ENCODE results near the gene NAT8L.

Gene NAT8L

DNA sequence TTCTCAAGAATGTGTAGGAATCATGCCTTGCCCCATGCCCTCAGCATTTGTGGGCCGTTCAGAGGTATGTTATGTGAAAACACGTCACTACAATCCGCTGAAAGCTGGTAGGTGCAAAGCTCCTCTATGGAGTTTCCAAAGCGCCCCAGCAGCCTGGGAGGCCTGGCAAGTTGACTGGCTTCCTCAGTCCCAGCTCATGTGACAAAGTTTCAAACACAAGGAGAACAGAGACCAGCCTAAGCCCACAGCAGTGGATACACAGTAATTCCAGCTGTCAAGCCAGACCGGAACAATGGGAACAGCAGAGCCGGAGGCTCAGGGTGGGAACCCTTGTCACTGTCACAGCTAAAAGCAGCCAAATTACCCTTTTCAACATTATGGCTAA lies 33.5 kb downstream of the NAT8L start:
- Histone ChIP-seq H3K9me2 (replicated peaks; ENCODE audit: insufficient read depth, low read length) (no peaks in the 10 kb centered on the region), H4K20me1 (ENCODE audit: low read depth, low read length) (no peaks in the 10 kb centered on the region), H3F3A (ENCODE audit: insufficient read depth) (no peaks in the 10 kb centered on the region), H3K79me2 (ENCODE audit: insufficient read depth, low read length) (no peaks in the 10 kb centered on the region), H2AFZ (ENCODE audit: low read depth, low read length, severe bottlenecking) (no peak overlapping the region), H3K36me3 (ENCODE audit: low read length) (no peaks in the 10 kb centered on the region), H3K4me2 (ENCODE audit: low read depth, low read length, poor library complexity, severe bottlenecking) (no peak overlapping the region), H3K9ac (ENCODE audit: low read length) (no peak overlapping the region), H3K27me3 (ENCODE audit: low read length) (no peaks in the 10 kb centered on the region), H3K4me3 (ENCODE audit: insufficient read depth, low read length, poor library complexity, severe bottlenecking) (no peak overlapping the region), H3K9me3 (ENCODE audit: insufficient read depth, low read length) (0 out of 2 replicates have a peak, but pooled peaks cover 11% of the 10 kb centered on the region), H3K27ac (ENCODE audit: low read depth, low read length) (no peak overlapping the region)
- TF ChIP-seq, protein P1, sequence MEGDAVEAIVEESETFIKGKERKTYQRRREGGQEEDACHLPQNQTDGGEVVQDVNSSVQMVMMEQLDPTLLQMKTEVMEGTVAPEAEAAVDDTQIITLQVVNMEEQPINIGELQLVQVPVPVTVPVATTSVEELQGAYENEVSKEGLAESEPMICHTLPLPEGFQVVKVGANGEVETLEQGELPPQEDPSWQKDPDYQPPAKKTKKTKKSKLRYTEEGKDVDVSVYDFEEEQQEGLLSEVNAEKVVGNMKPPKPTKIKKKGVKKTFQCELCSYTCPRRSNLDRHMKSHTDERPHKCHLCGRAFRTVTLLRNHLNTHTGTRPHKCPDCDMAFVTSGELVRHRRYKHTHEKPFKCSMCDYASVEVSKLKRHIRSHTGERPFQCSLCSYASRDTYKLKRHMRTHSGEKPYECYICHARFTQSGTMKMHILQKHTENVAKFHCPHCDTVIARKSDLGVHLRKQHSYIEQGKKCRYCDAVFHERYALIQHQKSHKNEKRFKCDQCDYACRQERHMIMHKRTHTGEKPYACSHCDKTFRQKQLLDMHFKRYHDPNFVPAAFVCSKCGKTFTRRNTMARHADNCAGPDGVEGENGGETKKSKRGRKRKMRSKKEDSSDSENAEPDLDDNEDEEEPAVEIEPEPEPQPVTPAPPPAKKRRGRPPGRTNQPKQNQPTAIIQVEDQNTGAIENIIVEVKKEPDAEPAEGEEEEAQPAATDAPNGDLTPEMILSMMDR (IDR thresholded peaks at IDR 0.05; ENCODE audit: insufficient read depth, low read length, poor library complexity, severe bottlenecking): no peak
- no peak for TF ChIP-seq EZH2phosphoT487 (conservative IDR thresholded peaks at IDR 0.05; ENCODE audit: low read length)

DNA sequence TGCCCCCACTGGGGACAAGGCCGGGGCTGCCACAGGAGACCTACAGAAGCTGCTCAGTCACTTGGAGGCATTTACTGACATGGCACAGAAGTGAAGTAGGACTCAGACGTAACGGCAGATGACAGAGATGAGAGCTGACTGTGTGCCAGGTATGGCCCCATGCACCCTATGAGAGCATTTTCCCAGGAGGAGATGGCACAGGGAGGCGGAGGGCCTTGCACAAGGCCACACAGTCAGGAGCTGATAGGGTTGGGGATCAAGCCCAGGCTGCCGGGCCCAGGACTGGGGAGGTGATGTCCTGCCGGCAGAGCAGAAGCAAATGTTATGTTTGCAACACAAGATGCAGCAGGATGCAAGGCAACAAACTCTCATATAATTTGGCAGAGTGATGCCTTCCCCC lies 34.1 kb downstream of the NAT8L start:
- Histone ChIP-seq H3K4me3 (ENCODE audit: insufficient read depth, low read length, poor library complexity, severe bottlenecking) (no peak overlapping the region), H3F3A (ENCODE audit: insufficient read depth) (no peaks in the 10 kb centered on the region), H3K9me2 (replicated peaks; ENCODE audit: insufficient read depth, low read length) (no peaks in the 10 kb centered on the region), H3K9ac (ENCODE audit: low read length) (no peak overlapping the region), H3K36me3 (ENCODE audit: low read length) (no peaks in the 10 kb centered on the region), H3K9me3 (ENCODE audit: insufficient read depth, low read length) (0 out of 2 replicates have a peak, but pooled peaks cover 11% of the 10 kb centered on the region), H2AFZ (ENCODE audit: low read depth, low read length, severe bottlenecking) (no peak overlapping the region), H4K20me1 (ENCODE audit: low read depth, low read length) (no peaks in the 10 kb centered on the region), H3K27ac (ENCODE audit: low read depth, low read length) (no peak overlapping the region), H3K79me2 (ENCODE audit: insufficient read depth, low read length) (no peaks in the 10 kb centered on the region), H3K27me3 (ENCODE audit: low read length) (no peaks in the 10 kb centered on the region), H3K4me2 (ENCODE audit: low read depth, low read length, poor library complexity, severe bottlenecking) (no peak overlapping the region)
- TF ChIP-seq, protein P1 (IDR thresholded peaks at IDR 0.05; ENCODE audit: insufficient read depth, low read length, poor library complexity, severe bottlenecking): no peak
- no peak for TF ChIP-seq EZH2phosphoT487 (conservative IDR thresholded peaks at IDR 0.05; ENCODE audit: low read length)

DNA sequence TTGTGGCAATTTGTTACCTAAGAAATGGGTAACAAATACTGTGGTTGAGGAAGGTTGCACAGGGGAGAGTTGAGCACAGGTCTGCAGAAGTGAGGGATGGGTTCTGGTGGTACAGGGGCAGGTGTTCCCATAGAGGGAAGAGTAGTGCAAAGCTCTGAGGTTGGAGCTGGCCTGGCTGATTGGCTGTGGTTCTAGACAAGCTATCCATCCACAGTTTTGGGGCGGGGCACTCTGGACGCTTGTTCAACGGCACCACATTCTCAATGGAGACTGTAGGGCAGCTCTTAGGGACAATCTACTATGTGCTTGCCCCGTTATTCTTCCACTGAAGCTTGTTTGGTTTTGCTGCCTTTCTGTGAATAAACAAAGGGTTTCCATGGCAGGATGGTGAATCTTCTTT lies 35.4 kb downstream of the NAT8L start:
- Histone ChIP-seq H3K4me2 (ENCODE audit: low read depth, low read length, poor library complexity, severe bottlenecking) (no peak overlapping the region), H3K27me3 (ENCODE audit: low read length) (no peaks in the 10 kb centered on the region), H4K20me1 (ENCODE audit: low read depth, low read length) (no peaks in the 10 kb centered on the region), H3K36me3 (ENCODE audit: low read length) (no peaks in the 10 kb centered on the region), H3K9ac (ENCODE audit: low read length) (no peak overlapping the region), H3K4me3 (ENCODE audit: insufficient read depth, low read length, poor library complexity, severe bottlenecking) (no peak overlapping the region), H3K9me3 (ENCODE audit: insufficient read depth, low read length) (0 out of 2 replicates have a peak, but pooled peaks cover 11% of the 10 kb centered on the region), H3F3A (ENCODE audit: insufficient read depth) (no peaks in the 10 kb centered on the region), H2AFZ (ENCODE audit: low read depth, low read length, severe bottlenecking) (no peak overlapping the region), H3K27ac (ENCODE audit: low read depth, low read length) (no peak overlapping the region), H3K9me2 (replicated peaks; ENCODE audit: insufficient read depth, low read length) (no peaks in the 10 kb centered on the region), H3K79me2 (ENCODE audit: insufficient read depth, low read length) (no peaks in the 10 kb centered on the region)
- TF ChIP-seq EZH2phosphoT487 (conservative IDR thresholded peaks at IDR 0.05; ENCODE audit: low read length): no peak
- TF ChIP-seq, protein P1 (IDR thresholded peaks at IDR 0.05; ENCODE audit: insufficient read depth, low read length, poor library complexity, severe bottlenecking): no peak

Data from SU-DHL-6 (cell line).